Mesothelial cell of epicardium (in vitro differentiated cells): ENCODE results near the gene PRPF31. TPM values are rescaled to one million over a fixed set of nuclear protein-coding genes. Genes with fewer than 3 reads are reported as not detected.

Source experiments
- DNase-seq, 2 experiments: peaks; one replicate each; pipeline ENCODE4 v3.0.0; 2021; ENCODE audit warnings: low spot score in 2 of 2; ENCODE audit not compliant: unreplicated experiment in 2 of 2
- H3K27ac Mint-ChIP-seq: 2 replicates; pipeline ENCODE4 v1.8.0; 2021; ENCODE audit warnings: mixed read lengths
- H3K27me3 Mint-ChIP-seq: 2 replicates; pipeline ENCODE4 v1.8.0; 2021; ENCODE audit warnings: low read depth, mixed read lengths
- H3K36me3 Mint-ChIP-seq: 2 replicates; pipeline ENCODE4 v1.8.0; 2021; ENCODE audit warnings: mixed read lengths
- H3K4me1 Mint-ChIP-seq: 2 replicates; pipeline ENCODE4 v1.8.0; 2021; ENCODE audit warnings: mixed read lengths
- H3K4me3 Mint-ChIP-seq: 2 replicates; pipeline ENCODE4 v1.8.0; 2021; ENCODE audit warnings: mild to moderate bottlenecking, moderate library complexity, mixed read lengths
- H3K9me3 Mint-ChIP-seq: 2 replicates; pipeline ENCODE4 v1.8.0; 2021; ENCODE audit warnings: mixed read lengths
- total RNA-seq: library from RNA; stranded (reverse); gene quantifications from 3 replicates; pipeline ENCODE4 v1.2.1, GENCODE V29; 2021
- TF ChIP-seq, protein P1 (sequence below): fragments of 200-600 bp; sonication (generic); IDR thresholded peaks from one replicate; pipeline ENCODE4 v1.5.0; 2021; ENCODE audit warnings: antibody characterized with exemption; ENCODE audit not compliant: unreplicated experiment

The PRPF31 gene
- total RNA-seq, 1 donor from 2014 or later, result 80.6 TPM

DNA sequence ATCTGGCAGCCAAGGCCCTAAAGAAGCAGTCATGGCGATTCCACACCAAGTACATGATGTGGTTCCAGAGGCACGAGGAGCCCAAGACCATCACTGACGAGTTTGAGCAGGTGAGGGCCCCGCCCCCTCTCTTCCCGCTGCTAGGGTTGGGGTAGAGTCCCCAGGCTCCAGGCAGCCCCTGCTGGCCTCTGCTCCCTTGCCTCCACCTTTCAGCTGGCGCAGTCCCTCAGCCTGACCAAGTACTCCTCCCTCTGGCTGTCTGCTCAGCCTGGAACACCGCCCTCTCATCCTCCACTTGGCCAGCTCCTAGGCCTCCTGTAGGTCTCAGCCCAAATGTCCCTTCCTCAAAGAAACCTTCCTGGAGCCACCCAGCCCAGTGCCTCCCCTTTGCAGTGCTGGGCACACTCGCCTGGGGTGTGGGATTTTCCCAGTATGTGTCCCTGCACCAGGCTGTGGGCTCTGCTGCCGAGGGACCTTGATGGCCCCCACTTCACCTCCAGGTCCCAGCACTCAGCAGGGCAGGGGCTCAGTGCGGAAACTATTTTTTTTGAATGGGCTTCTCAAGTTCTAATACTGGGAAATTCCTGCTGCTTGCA lies 38.3 kb downstream of the PRPF31 start:
- peaks cover 5% of the 10 kb centered on the region for H3K4me1 Mint-ChIP-seq
- no peaks in the 10 kb centered on the region for H3K9me3 Mint-ChIP-seq
- H3K4me3 Mint-ChIP-seq, result no peak overlapping the region
- peaks cover 34% of the 10 kb centered on the region for H3K36me3 Mint-ChIP-seq
- DNase-seq, result no peak
- TF ChIP-seq, protein P1, sequence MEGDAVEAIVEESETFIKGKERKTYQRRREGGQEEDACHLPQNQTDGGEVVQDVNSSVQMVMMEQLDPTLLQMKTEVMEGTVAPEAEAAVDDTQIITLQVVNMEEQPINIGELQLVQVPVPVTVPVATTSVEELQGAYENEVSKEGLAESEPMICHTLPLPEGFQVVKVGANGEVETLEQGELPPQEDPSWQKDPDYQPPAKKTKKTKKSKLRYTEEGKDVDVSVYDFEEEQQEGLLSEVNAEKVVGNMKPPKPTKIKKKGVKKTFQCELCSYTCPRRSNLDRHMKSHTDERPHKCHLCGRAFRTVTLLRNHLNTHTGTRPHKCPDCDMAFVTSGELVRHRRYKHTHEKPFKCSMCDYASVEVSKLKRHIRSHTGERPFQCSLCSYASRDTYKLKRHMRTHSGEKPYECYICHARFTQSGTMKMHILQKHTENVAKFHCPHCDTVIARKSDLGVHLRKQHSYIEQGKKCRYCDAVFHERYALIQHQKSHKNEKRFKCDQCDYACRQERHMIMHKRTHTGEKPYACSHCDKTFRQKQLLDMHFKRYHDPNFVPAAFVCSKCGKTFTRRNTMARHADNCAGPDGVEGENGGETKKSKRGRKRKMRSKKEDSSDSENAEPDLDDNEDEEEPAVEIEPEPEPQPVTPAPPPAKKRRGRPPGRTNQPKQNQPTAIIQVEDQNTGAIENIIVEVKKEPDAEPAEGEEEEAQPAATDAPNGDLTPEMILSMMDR, result no peak
- no peaks in the 10 kb centered on the region for H3K27me3 Mint-ChIP-seq
- H3K27ac Mint-ChIP-seq, result no peak overlapping the region

DNA sequence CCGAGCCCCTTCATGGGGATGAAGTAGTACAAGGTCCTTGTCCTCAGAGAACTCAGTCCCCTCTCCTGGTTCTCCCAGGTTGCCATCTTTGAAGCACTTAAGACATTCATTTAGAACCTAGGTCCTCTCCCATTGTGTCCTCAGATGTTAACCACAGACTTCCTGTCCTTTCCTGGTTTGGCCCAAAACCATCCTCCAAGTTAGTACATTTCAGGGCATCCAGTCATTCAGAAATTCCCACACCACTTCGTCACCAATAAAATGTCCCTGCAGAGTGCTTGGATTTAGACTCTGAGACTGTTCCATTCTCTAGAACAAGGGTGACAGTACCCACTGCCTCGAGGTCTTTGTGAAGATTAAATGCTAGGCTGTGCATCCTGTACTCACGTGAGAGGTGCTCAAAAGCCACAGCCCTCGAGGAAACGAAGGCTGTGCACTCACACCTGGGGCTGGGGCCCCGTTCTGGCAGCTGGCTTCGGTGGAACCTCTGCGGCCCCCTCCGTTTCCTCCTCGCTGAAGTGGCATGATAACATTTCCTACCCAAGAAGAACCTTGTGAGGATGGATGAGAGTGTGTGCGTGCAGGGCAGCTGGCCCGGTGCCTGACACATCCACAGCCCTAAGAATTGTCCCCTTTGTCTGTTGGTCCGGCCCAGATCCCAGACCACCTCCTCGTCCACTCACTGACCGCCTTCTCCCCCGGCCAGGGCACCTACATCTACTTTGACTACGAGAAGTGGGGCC lies 39.2 kb downstream of the PRPF31 start:
- Mint-ChIP-seq H3K27me3 (no peaks in the 10 kb centered on the region), H3K27ac (no peak overlapping the region), H3K4me3 (no peak overlapping the region), H3K4me1 (peaks cover 12% of the 10 kb centered on the region), H3K36me3 (peaks cover 29% of the 10 kb centered on the region), H3K9me3 (no peaks in the 10 kb centered on the region)
- TF ChIP-seq, protein P1, result no peak
- no peak for DNase-seq

GRCh38 chr19:54155694-54156093 lies 40.1 kb downstream of the PRPF31 start:
- H3K36me3 Mint-ChIP-seq, result peaks cover 24% of the 10 kb centered on the region
- peaks cover 21% of the 10 kb centered on the region for H3K4me1 Mint-ChIP-seq
- H3K27me3 Mint-ChIP-seq, result no peaks in the 10 kb centered on the region
- no peak overlapping the region for H3K4me3 Mint-ChIP-seq
- no peak for DNase-seq
- TF ChIP-seq, protein P1, result no peak
- no peak overlapping the region for H3K27ac Mint-ChIP-seq
- no peaks in the 10 kb centered on the region for H3K9me3 Mint-ChIP-seq

- no peaks in the 10 kb centered on the region for H3K9me3 Mint-ChIP-seq
- H3K27ac Mint-ChIP-seq, result no peak overlapping the region
- DNase-seq, result no peak
- peaks cover 25% of the 10 kb centered on the region for H3K4me1 Mint-ChIP-seq
- H3K36me3 Mint-ChIP-seq, result peaks cover 20% of the 10 kb centered on the region
- H3K27me3 Mint-ChIP-seq, result no peaks in the 10 kb centered on the region
- TF ChIP-seq, protein P1, result no peak
- H3K4me3 Mint-ChIP-seq, result no peak overlapping the region
Observed at GRCh38 chr19:54156490-54156889, 40.9 kb downstream of the PRPF31 start.

- peak overlapping the region; percentile 6 for H3K27ac Mint-ChIP-seq
Observed at GRCh38 chr19:54156953-54157352, 41.4 kb downstream of the PRPF31 start.

More at GRCh38 chr19:54156953-54157352, 41.4 kb downstream of the PRPF31 start:
- H3K4me1 Mint-ChIP-seq, result peaks cover 25% of the 10 kb centered on the region
- TF ChIP-seq, protein P1, result no peak
- peaks cover 17% of the 10 kb centered on the region for H3K36me3 Mint-ChIP-seq
- no peak overlapping the region for H3K4me3 Mint-ChIP-seq
- H3K27me3 Mint-ChIP-seq, result no peaks in the 10 kb centered on the region
- DNase-seq, result no peak
- no peaks in the 10 kb centered on the region for H3K9me3 Mint-ChIP-seq
